M059J (cell line): ENCODE results near the gene TSTD1. TPM values are rescaled to one million over a fixed set of nuclear protein-coding genes. Genes with fewer than 3 reads are reported as not detected.

Source experiments
- DNase-seq: peaks from one replicate; pipeline ENCODE4 v3.0.0-alpha.2; 2012; ENCODE audit warnings: low read depth
- total RNA-seq: library from RNA; depleted of rRNA; stranded (reverse); fragments of >200 nt; shearing (Covaris generic); gene quantifications from 2 replicates; pipeline ENCODE4 v1.2.3, GENCODE V29; 2014; rRNA removed

TSTD1 gene, protein sequence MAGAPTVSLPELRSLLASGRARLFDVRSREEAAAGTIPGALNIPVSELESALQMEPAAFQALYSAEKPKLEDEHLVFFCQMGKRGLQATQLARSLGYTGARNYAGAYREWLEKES
- 0.27 and 0.44 TPM in 2 replicates for total RNA-seq

GRCh38 chr1:161038523-161039153 lies at the start of gene TSTD1:
Gene TSTD1, minus strand, starts transcription at chr1:161038964. Its CDS starts 75 bp downstream, at chr1:161038889.
- no peak for DNase-seq

DNA sequence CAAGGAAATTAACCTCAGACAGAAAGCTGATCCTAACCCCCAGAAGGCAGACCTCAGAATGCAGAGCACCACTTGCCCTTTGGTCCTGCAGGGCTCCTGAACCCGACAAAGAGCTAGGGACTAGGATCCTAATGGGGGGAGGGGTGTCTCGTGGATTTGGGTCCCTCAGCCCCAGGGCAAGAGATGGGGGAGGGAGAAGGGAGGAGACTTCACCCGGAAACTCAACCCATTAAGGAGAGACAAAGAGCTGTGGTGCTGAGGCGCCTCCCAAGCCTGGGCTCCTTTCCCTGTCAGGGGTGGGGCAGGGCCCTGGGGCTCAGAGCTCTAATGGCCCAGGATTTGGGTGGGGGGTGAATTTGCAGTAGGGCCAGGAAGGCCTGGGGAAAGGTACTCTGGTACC lies 47.7 kb upstream of the TSTD1 start:
- no peak for DNase-seq

GRCh38 chr1:161085165-161085564 lies 46.4 kb upstream of the TSTD1 start:
- DNase-seq, result peak; percentile 37

DNA sequence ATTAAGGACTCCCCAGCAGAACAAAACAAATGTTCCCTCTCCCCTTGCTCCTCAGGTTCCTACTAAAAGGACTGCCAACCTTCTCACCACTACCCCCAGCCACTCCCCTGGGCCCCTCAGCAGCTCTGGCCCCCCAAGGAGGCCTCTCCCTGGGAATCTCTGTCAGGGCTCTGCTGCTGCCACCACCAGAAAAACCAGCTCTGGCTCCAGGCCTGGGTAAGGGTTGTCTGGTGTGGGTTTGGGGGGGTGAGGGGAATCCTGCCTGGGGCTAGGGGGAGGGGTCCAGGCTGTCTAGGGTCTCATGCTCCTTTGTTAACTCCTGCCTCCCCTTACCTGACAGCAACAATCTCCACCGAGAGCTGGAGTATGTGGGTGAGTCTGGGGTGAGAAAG lies 45.8 kb upstream of the TSTD1 start:
- no peak for DNase-seq

DNA sequence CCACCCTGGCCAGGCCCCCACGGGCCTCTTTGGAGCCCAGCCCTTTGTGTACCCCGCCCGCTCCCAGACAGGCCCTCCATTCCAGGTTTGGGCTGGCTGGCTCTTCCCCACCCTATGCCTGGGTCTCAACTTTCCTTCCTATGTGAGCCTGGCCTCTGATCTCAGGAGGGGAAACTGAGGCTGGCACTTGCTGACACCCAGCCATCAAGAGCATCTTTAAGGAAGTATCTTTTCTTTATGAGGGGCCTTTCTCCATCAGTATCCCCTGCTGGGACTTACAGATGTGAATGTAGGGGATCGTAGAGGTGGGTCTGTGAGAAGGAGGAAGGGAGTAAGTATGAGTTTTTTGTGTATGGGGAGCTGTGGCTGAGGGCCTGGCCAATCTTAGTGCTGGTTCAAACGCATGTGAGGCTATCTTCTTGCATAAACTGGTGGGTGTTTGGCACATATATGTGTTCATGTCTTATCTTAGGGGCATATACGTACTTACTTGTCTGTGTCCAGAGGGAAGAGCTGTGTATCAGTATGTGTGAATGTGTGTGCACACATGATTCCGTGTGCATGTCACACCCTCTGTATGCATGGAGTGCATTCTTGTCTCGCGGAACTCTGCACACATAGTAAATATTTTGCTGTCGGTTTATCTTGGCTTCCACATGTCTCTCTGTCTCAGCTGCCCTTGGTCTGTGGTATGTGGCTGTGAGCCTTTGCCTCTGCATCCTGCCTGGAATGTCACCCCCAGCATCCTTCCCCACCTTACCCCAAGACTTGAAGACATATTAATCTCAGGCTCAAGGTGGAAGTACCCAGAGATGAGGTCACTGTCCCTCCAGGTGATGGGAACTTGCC lies 45.2 kb upstream of the TSTD1 start:
- no peak for DNase-seq

GRCh38 chr1:161082996-161083747 lies 44.4 kb upstream of the TSTD1 start:
- peak; percentile 94 for DNase-seq

GRCh38 chr1:161082483-161082882 lies 43.7 kb upstream of the TSTD1 start:
- DNase-seq, result no peak

- no peak for DNase-seq
These were observed 42.8 kb upstream of the TSTD1 start for GRCh38 chr1:161081519-161081918.

DNA sequence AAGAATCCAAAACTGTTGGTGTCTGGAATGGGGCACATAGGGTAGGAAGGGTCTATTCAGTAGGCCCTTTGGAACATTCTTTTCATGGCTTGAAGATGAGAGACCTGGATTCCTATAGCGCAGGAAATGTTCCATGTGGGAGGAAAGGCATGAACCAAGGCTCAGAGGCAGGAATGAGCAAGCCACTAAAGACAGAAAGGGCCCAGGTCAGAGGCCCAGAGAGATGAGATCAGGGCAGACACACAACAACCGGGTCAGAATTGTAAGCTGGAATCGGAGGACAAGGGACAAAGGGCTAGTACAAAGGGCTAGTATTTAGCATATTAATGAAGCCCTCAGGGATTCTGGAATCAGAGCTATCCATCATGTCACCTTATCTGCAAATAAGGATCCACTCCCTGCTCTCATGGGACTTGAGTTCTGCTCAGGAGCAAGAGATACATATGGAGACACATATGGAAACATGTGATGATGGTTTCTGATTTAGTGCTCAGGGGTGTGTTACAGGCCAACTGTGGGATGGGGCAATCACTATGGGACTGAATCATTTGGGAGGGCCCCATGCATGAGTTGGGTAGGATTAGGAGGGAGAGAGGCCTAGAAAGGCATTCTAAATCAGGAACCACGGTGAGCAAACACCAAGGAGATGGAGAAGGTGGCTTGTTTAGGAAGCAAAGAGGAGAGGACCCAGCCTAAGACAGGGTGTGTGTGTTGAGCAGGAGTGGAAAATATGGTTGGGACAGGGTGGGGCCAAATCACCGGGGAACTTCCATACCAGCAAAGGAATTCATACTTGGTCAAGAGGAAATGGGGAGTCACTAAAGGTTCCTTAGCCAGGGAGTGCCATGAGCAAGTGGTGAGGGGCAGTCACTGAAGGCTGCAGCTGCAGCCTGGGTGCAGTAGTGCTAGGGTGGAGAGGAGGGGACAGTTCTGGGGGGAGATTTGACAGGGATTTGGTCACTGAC lies 42.0 kb upstream of the TSTD1 start:
- no peak for DNase-seq

- DNase-seq, result no peak
These were observed 40.8 kb upstream of the TSTD1 start for GRCh38 chr1:161079436-161080110.

- DNase-seq, result no peak
These were observed 38.7 kb upstream of the TSTD1 start for GRCh38 chr1:161077426-161077825.

DNA sequence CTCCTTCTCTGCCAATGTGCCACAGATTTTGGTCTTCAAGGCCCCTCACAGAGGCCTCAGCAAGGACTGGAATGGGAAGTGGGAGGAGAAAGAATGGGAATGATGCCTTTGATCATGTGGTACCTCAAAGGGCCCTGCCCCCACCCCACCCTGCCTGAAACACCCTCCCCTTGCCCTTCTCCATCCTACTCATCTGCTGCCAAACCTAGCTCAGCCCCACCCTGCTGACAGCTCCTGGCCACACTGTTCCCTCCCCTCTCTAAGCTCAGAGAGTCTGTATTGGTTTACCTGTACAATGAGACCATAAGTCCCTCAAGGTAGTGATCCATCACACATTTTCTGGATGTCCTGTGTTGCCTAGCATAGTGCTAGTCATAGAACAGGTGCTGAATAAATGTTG lies 37.6 kb upstream of the TSTD1 start:
- DNase-seq, result no peak

- no peak for DNase-seq
These were observed 36.1 kb upstream of the TSTD1 start for GRCh38 chr1:161074676-161075368.

DNA sequence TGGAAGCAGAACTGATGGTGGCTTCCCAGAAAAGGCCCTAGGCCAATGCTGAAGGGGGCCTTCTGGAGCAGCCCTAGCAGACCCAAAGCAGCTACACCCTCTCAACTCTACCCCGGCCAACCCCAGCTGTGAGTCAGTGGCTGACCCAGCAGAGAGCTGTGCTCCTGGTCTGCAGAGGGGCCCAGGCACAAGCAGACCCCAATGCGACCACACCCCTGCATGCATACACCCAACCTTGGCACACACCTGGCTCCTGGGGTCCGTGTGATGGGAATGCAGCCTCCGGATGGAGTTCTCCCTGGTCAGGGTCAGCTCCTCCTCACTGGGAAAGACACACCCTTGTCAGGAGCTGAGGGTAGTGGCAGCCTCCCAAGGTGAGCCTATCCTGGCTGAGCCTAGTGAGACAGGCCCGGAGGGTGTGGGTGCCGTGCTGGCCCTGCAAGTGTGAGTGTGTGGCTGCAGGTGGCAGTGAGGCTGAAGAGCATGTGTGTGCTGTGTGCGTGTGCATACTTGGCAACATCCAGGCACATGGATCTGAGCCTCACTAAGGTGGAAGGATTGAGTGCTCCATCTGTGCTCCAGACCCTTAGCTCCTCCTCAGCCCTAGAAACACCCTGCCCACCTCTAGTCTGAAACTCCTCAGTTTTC lies 34.8 kb upstream of the TSTD1 start:
- DNase-seq, result no peak

- DNase-seq, result no peak
These were observed 34.1 kb upstream of the TSTD1 start for GRCh38 chr1:161072751-161073449.

- peak; percentile 46 for DNase-seq
These were observed 33.2 kb upstream of the TSTD1 start for GRCh38 chr1:161071886-161072371.

- DNase-seq, result no peak
These were observed 32.0 kb upstream of the TSTD1 start for GRCh38 chr1:161070761-161071160.

DNA sequence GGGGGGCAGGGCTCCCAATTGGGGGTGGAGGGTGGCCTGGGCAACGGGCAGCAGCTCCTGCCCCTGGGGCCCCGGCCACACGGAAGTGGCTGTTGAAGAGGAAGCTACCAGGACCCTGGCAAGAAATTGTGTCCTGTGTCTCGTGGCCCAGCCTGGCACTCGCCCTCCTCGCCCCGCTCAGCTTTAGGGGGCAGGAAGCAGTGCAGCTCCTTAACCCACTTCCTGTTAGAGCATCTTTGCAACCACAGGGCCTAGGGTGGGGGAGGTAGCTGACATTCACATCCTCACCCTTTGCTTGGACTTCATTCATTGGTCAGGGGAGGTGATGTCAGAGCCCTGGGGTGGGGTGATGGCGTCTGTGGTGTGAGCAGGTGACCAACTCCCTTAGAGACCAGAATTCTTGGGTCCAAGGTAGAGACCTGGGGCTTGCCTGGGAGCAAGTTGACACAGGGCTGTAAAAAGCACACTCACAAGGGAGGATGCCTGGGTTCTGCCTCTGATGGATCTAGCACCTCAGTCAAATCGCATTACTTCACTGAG lies 31.0 kb upstream of the TSTD1 start, which contains the start of gene ARHGAP30:
TSS of gene ARHGAP30 (minus strand) at position 161 of the 540 bp plus-strand sequence. CDS start 267 bp downstream, outside the sequence.
- peak; percentile 14 for DNase-seq
